K562 (cell line): ENCODE results near the gene RPL14. TPM values are rescaled to one million over a fixed set of nuclear protein-coding genes. Genes with fewer than 3 reads are reported as not detected.

ENCODE experiments used
- ATAC-seq: fragments of 200-7000 bp; cut with Tn5 transposase; 3 replicates; pipeline ENCODE4 v1.9.1; 2020; ENCODE audit warnings: moderate library complexity
- BruUV-seq: library from RNA; stranded (reverse); fragments of 400-500 nt; replicated peaks from 2 replicates; lab custom pipeline; 2021; lab: Mats Ljungman, UMichigan
- CTCF ChIA-PET: fragments of 300-600 bp; formaldehyde crosslinking; extraction: SDS; loops from one replicate; lab custom pipeline; 2021; ENCODE audit warnings: low intra/inter-chr PET ratio; lab: Yijun Ruan, JAX
- POLR2A ChIA-PET: fragments of 300-600, 350-650 bp; sonication (Branson Sonifier 250); formaldehyde crosslinking; extraction: SDS; loops from one replicate; lab custom pipeline; 2021; ENCODE audit warnings: antibody characterized with exemption, inconsistent platforms; lab: Yijun Ruan, JAX
- DNase-seq, 4 experiments: peaks; one replicate each; pipeline versions ENCODE4 v3.0.0 to v3.0.0-alpha.2; 2011 to 2018; ENCODE audit warnings: low spot score in 3 of 4, mixed read lengths in 3 of 4; ENCODE audit errors: extremely low read depth in 1 of 4
- FAIRE-seq: peaks from 2 replicates; lab custom pipeline; 2011; peaks lifted over from hg19 to GRCh38; lab: Jason Lieb, UNC
- H2AFZ ChIP-seq: 2 replicates; pipeline ENCODE4 v1.6.0; 2011; ENCODE audit warnings: low read depth, low read length, control low read depth, inconsistent platforms
- H3K27ac ChIP-seq: fragments of 200-600 bp; 3 replicates; pipeline ENCODE4 v1.8.0; 2011; ENCODE audit warnings: low read depth, mild to moderate bottlenecking, control low read depth, inconsistent platforms, low read length, moderate library complexity, mixed read lengths; ENCODE audit errors: extremely low read depth
- H3K27me3 ChIP-seq, 2 experiments: fragments of 300-600 bp in 1 of 2; 2 replicates in 1 of 2; 3 replicates in 1 of 2; pipeline versions ENCODE4 v1.6.0 to v1.8.0; 2011; ENCODE audit warnings: inconsistent platforms in 2 of 2, low read length in 2 of 2, mild to moderate bottlenecking in 1 of 2, mixed read lengths in 1 of 2, moderate library complexity in 1 of 2; ENCODE audit not compliant: control insufficient read depth in 2 of 2, insufficient read depth in 2 of 2
- H3K36me3 ChIP-seq: fragments of 300-600 bp; 3 replicates; pipeline ENCODE4 v1.8.0; 2011; ENCODE audit warnings: mild to moderate bottlenecking, low read length, inconsistent platforms; ENCODE audit not compliant: control insufficient read depth, insufficient read depth
- H3K4me1 ChIP-seq, 2 experiments: fragments of 200-600 bp in 1 of 2; replicated peaks in 1 of 2; 2 replicates in 1 of 2; 3 replicates in 1 of 2; pipeline versions ENCODE4 v1.5.1 to v1.8.0; 2011; ENCODE audit warnings: inconsistent platforms in 2 of 2, low read length in 2 of 2, mild to moderate bottlenecking in 1 of 2, mixed read lengths in 1 of 2, moderate library complexity in 1 of 2; ENCODE audit not compliant: control insufficient read depth in 2 of 2, insufficient read depth in 2 of 2
- H3K4me2 ChIP-seq: 2 replicates; pipeline ENCODE4 v1.6.1; 2011; ENCODE audit warnings: low read length, control low read depth, inconsistent platforms, mixed read lengths; ENCODE audit not compliant: insufficient read depth
- H3K4me3 ChIP-seq: fragments of 200-600 bp; sonication (generic), shearing (Covaris generic); 2 replicates; pipeline ENCODE4 v1.5.1; 2016; ENCODE audit warnings: control low read depth, inconsistent platforms
- H3K79me2 ChIP-seq: fragments of 200-600 bp; 3 replicates; pipeline ENCODE4 v1.8.0; 2011; ENCODE audit warnings: low read length, inconsistent platforms; ENCODE audit not compliant: control insufficient read depth, insufficient read depth
- H3K9ac ChIP-seq, 2 experiments: 2 replicates each; pipeline versions ENCODE4 v1.6.0 to v1.6.1; 2011; ENCODE audit warnings: low read depth in 2 of 2, low read length in 2 of 2, control low read depth in 1 of 2, inconsistent platforms in 1 of 2, mild to moderate bottlenecking in 1 of 2, mixed read lengths in 1 of 2; ENCODE audit not compliant: insufficient read depth in 1 of 2
- H3K9me1 ChIP-seq: one replicate; pipeline ENCODE4 v1.6.0; 2011; ENCODE audit warnings: inconsistent platforms, mild to moderate bottlenecking, low read length, moderate library complexity; ENCODE audit not compliant: control insufficient read depth, insufficient read depth
- H3K9me3 ChIP-seq: replicated peaks from 2 replicates; pipeline ENCODE4 v1.5.1; 2011; ENCODE audit warnings: low read depth, low read length, inconsistent platforms; ENCODE audit not compliant: control insufficient read depth, insufficient read depth
- H4K20me1 ChIP-seq: replicated peaks from 2 replicates; pipeline ENCODE4 v1.6.1; 2011; ENCODE audit warnings: low read length, inconsistent platforms, mixed read lengths; ENCODE audit not compliant: control insufficient read depth, insufficient read depth
- RBBP5 ChIP-seq: fragments of 200-600 bp; sonication (generic); IDR thresholded peaks from 2 replicates; pipeline ENCODE4 v1.6.1; 2012; ENCODE audit warnings: borderline replicate concordance, mild to moderate bottlenecking, low read length, control low read depth, inconsistent platforms; ENCODE audit not compliant: insufficient read depth, poor library complexity, severe bottlenecking
- SPI1 ChIP-seq: IDR thresholded peaks from 2 replicates; pipeline ENCODE4 v1.6.1; 2011; ENCODE audit warnings: low read depth, low read length, control low read depth, borderline replicate concordance
- WGBS: fragments of 100-300 bp; shearing (Covaris generic); methylation state at CpG from one replicate; pipeline ENCODE4 v1.1.6; 2016; ENCODE audit warnings: low coverage, mixed read lengths; ENCODE audit not compliant: insufficient coverage; ENCODE audit errors: missing lambda C conversion rate; 5-methylcytosine and 5-hydroxymethylcytosine counted together
- in situ Hi-C: fragments of 300-500 bp; cut with MboI; formaldehyde crosslinking; loops from 4 replicates; pipeline ENCODE4 v1.15.0; 2018; ENCODE audit warnings: inconsistent platforms, mixed read lengths
- intact Hi-C: fragments of 100-400 bp; cut with micrococcal nuclease; formaldehyde crosslinking; loops from 2 replicates; pipeline ENCODE4 v1.14.2; 2022
- polyA plus RNA-seq, 8 experiments: library from polyadenylated mRNA; depleted of rRNA in 4 of 8; stranded (reverse) in 5 of 8; unstranded in 3 of 8; fragments of >200 nt; fragmentation: Nextera tagmentation in 2 of 8; fragmentation: Illumina TruSeq in 1 of 8; extraction: Ambion mirVana in 2 of 8; extraction: Trizol in 1 of 8; gene quantifications; 2 replicates each; pipeline versions ENCODE4 v1.2.1 to v1.2.3, GENCODE V29; 2011 to 2014; ENCODE audit warnings: inconsistent platforms in 1 of 8, missing spikeins in 1 of 8
- total RNA-seq, 7 experiments: library from RNA; depleted of rRNA in 6 of 7; stranded (reverse); fragments of >200 nt in 6 of 7; fragmentation: Illumina TruSeq in 2 of 7; extraction: Trizol in 2 of 7; gene quantifications; 2 replicates each; pipeline versions ENCODE4 v1.2.1 to v1.2.3, GENCODE V29; 2011 to 2021; ENCODE audit warnings: low replicate concordance in 1 of 7
- TF ChIP-seq, protein P1 (sequence below): fragments of 450-650 bp; formaldehyde crosslinking; conservative IDR thresholded peaks from 2 replicates; pipeline ENCODE4 v1.4.0; 2022; ENCODE audit warnings: mild to moderate bottlenecking, missing genetic modification characterization

RPL14 gene
- total and polyA plus RNA-seq, 9 of the 15 experiments (the other 6 are each of a cell fraction or from before 2014, with no cell fraction given), result 851 to 4,649 (median 2,133) TPM

DNA sequence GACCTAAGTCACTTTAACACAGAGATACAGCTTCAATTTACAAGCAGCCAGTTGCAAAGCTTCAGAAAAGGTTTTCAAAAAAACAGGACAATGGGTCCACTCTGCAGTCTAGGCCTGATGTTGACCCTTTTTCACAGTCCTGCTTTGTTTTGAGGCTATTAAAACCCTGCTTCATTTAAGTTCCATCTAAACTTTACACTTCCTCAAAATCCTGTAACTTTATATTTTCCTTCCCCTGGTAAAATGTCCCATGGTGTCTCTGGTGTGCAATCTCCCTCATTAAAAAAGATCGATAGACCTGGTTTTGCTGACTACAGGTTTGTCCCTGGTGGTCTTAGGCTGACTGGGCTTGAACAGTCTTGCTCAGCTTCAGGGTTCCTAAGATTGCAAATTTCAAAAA, 5.1 kb upstream of the RPL14 start:
- no peaks in the 10 kb centered on the region for H4K20me1 ChIP-seq
- peak overlapping the region; percentile 86; the same call in 2 of the 3 replicates for H3K27ac ChIP-seq
- 45% methylated on average over 1 of the region's 1 CpG for WGBS
- H3K9ac ChIP-seq, result peak overlapping the region; percentile 15 to 81; a peak in 3 of 4 replicates
- DNase-seq (no peak), FAIRE-seq (no peak)
- H3K4me2 ChIP-seq, result peak overlapping the region; percentile 85
- peaks cover 5 to 11% of the 10 kb centered on the region in 2 experiments; a peak in 4 of 5 replicates for H3K4me1 ChIP-seq
- H3K27me3 ChIP-seq, result no peaks in the 10 kb centered on the region
- ChIA-PET CTCF (no interaction called here), POLR2A (interaction anchor here (0.8 to 4.4 kb wide), 6 partner anchors 8 to 158 kb away, joined by 3 to 37 read pairs (median 4); no protein-coding TSS in a partner anchor)
- no peaks in the 10 kb centered on the region for H3K9me3 ChIP-seq
- H3K79me2 ChIP-seq, result peaks cover 10% of the 10 kb centered on the region
- peak overlapping the region; percentile 57 for H3K4me3 ChIP-seq
- intact Hi-C loops, result loop anchor here (2.0 to 10.0 kb wide), 2 partner anchors 73 to 1067 kb away; partner anchors contain the start of genes SLC25A38 and ZNF621
- TF ChIP-seq, protein P1, sequence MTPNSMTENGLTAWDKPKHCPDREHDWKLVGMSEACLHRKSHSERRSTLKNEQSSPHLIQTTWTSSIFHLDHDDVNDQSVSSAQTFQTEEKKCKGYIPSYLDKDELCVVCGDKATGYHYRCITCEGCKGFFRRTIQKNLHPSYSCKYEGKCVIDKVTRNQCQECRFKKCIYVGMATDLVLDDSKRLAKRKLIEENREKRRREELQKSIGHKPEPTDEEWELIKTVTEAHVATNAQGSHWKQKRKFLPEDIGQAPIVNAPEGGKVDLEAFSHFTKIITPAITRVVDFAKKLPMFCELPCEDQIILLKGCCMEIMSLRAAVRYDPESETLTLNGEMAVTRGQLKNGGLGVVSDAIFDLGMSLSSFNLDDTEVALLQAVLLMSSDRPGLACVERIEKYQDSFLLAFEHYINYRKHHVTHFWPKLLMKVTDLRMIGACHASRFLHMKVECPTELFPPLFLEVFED (CRISPR knock-in tag), result no peak
- TF ChIP-seq RBBP5, result no peak
- peak; percentile 59 for TF ChIP-seq SPI1
- TF ChIP-seq, all 486 proteins: peak for 1
- in situ Hi-C loops, result loop anchor here (25.0 kb wide), 1 partner anchor 1040 kb away; the partner anchor contains the start of gene RPSA
- Histone ChIP-seq H3K9me1 (no peaks in the 10 kb centered on the region), H2AFZ (peak overlapping the region; percentile 95), H3K36me3 (no peaks in the 10 kb centered on the region)
- BruUV-seq, result no TSS peak
- no peak for ATAC-seq
